ENCODE data around the gene SHROOM3.

DNA sequence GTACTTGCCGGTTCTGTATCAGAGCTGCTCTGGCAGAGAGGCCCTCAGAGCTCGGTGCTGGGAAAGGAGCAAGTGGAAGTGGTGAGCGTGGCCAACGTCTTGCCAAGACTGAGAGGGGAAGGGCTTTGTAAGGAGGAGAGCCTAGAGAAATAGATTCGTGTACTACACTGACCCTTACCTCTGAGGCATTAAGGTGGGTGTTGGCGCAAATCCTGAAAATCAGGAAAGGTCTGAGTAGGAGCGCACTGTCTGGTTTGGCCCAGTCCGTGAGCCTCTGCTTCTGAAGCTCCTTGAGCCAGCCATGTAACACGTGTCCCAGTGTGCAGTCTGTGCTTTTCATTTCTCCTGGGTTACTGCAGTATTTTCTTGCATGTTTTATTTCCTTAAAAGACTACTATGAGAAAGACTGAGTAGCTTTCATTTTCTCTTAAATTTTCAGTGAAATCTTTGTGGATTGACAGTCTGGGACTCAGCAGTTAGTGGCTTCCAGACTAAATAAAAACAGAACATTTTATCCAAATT lies 322.4 kb downstream of the SHROOM3 start:
- TF ChIP-seq, protein P1, sequence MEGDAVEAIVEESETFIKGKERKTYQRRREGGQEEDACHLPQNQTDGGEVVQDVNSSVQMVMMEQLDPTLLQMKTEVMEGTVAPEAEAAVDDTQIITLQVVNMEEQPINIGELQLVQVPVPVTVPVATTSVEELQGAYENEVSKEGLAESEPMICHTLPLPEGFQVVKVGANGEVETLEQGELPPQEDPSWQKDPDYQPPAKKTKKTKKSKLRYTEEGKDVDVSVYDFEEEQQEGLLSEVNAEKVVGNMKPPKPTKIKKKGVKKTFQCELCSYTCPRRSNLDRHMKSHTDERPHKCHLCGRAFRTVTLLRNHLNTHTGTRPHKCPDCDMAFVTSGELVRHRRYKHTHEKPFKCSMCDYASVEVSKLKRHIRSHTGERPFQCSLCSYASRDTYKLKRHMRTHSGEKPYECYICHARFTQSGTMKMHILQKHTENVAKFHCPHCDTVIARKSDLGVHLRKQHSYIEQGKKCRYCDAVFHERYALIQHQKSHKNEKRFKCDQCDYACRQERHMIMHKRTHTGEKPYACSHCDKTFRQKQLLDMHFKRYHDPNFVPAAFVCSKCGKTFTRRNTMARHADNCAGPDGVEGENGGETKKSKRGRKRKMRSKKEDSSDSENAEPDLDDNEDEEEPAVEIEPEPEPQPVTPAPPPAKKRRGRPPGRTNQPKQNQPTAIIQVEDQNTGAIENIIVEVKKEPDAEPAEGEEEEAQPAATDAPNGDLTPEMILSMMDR (IDR thresholded peaks at IDR 0.05): no peak
- TF ChIP-seq POLR2A (IDR thresholded peaks at IDR 0.05): no peak
